ENCODE results near the gene CMTM3.
"Not testable (repeated sequence)": the region's sequence is repeated elsewhere in the genome, so short reads cannot be mapped to it uniquely, and the experiment has no call there.

CMTM3 gene

DNA sequence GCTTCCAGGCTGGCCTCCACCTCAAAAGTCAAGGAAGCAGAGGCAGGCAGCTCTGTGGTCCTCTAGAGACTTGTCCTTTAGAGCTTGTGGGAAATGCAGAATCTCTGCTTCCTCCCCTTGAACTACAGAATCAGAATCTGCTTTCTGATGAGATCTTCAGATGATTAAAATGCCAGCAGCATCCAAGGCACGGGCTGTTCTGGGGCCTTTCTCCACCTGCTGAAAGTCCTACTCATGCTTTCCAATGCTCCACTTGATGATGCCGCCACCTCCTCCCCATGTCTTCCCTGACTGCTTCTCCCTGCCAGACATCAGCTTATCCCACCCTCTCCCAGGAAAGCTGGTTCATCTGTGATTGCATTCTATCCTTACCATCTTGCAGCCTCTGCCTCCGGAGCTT lies 33.3 kb downstream of the CMTM3 start:
- no peak for DNase-seq

DNA sequence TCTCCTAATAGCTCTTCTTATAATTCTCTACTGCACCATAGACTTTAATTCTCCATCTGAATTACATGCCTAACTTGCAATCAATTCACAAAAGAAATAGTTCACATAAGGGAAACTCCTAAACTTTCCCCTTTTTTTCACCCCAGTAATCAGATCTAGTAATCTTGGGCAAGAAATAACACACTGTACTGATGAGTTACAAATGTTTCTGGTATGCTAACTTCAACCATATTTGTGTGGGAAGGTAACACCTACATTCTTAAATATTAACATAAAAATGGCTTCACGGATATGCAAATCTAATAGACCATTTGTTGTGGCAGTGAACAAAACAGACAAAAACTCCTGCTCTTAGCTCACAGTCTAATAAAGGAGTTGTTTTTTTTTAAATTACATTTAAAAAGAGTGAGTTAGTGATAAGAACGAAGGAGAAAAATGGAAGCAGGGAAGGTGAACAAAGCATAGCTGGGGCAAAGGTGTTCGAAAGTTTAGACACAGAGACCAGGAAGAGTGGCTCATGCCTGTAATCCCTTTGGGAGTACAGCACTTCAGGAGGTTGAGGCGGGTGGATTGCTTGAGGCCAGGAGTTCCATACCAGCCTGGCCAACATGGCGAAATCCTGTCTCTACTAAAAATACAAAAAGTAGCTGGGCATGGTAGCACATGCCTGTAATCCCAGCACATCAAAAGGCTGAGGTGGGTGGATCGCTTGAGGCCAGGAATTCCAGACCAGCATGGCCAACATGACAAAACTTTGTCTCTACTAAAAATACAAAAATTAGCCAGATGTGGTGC lies 34.8 kb downstream of the CMTM3 start:
- no peak for DNase-seq

DNA sequence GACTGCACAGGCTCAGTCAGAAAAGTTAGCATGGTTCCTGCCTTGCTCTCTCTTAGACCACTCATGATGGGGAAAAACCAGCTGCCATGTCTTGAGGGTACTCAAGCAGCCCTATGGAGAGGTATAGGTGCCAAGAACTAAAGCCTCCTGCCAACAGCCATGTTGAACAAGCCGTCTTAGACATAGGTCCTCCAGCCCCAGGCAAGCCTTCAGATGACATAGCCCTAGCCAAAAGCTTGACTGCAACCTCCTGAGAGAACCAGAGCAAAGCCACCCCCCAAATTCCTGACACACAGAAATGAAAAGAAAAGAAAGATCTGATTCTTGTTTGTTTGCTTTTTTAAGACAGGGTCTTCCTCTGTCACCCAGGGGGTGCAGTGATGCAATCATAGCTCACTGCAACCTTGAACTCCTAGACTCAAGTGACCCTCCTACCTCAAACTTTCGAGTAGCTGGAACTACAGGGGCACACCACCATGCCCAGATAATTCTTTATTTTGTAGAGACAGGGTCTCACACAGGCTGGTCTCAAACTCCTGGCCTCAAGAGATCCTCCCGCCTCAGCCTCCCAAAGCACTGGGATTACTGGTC lies 36.3 kb downstream of the CMTM3 start:
- DNase-seq: no peak

DNA sequence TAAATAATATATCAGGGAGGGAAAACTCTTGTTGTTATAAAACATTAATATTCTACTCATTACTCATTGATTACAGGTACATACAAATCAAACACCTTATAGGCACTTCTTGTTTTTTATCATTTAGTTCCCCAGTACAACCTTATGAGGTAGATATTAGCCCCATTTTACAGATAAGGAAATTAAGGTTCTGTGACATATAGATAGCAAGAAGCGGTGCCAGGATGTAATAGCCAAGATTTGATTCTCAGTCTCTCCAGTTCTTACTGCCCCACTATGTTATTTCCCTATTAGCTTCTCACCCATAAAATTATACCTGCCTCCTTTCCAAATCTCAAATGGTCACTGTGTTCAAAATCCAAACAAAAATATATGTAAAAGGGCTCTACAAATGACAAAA lies 36.9 kb downstream of the CMTM3 start:
- DNase-seq: no peak

DNA sequence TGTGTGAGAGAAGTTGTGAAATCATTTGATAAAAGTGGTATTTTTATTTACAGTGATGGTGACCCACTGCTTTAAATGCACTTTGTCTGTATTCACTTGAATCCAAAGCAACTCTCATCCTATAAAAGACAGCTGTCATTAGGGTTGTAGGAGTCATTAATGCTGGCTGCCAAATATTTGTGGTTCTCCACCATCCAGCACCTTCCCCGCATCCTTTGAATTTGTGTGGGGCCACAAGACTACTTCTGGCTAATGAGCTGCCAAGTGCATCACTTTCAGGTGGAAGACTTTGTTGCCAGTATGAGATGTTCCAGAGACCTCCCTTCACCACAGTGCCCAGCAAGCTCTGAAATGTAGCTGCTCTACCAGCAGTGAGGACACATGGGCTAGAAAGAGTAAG lies 43.4 kb downstream of the CMTM3 start:
- DNase-seq: no peak

DNA sequence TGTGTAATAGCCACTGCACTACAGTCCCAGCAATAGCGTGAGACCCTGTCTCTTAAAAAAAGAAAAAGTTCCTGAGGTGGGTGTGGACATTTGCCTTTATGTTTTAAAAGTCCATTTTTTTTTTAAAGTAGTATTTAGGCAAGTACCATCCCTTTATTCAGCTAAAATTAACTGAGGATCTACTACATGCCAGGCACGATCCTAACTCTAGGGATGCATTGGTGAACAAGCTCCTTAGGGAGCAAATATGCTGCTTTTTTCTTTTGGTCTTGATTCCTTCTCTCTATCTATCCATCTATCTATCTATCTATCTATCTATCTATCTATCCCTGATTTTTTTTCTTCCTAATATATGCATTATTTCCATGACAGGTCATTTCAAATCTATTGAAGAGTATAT lies 44.7 kb downstream of the CMTM3 start:
- DNase-seq: no peak

DNA sequence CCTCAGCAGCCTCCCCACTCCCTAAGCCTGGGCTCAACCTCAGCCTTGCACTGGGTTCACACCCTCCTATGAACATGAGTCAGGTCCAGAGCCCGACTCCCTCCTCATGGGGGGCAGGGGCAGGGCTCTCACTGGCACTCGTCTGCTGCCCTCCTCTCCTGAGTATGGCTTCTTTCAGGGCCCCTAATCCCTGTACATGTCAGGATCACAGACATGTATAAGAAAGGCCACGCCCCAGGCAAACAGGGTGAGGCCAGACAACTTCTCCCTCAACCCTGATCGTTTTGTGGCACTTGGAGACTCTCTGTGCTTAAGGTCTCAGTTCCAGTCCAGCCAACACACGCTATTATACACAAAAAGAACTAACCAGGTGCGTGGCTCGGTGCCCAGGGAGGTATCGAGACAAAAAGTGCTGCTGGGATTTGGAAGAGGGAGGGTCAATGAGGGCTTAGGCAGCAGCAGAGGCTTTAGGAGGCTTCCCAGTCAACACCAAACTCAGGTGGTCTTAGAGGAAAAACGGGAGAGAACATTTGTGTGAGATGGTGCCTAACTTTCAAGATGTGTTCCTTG lies 45.2 kb downstream of the CMTM3 start:
- DNase-seq: no peak

DNA sequence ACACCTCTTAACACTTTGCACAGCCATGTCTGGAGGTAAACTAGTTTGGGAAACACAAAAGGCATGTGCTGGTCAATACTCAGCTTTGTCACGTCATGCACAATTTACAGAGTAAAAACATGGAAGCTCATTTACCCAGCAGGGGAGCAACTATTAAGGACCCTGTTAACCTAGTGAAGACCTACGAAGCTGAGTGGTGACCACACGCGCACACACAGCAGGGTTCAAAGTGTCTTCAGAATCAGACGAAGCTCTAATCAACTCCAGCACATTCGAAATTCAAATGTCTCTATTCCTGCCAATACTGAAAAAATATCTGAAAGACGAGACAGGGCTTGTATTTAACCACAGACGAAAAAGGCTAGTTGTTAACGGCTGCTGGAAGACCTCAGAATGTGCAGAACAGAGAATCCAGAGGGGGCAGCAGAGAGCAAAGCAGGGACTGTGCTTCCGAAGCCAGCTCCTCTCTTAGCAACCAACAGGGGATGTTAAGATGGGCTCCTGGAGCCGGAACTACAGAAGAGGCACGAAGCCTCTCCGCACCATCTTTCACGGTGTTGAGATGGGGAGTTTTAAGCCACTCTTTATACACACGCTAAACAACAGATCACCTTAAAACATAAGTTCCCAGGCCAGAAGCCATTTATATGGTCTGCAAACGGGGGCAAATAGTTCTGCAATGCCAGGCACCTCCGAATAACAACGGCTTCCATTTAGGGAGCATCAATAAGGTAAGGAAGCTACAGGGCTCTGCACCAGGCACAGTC lies 46.4 kb downstream of the CMTM3 start:
- peak; percentile 81 to 83 for DNase-seq

DNA sequence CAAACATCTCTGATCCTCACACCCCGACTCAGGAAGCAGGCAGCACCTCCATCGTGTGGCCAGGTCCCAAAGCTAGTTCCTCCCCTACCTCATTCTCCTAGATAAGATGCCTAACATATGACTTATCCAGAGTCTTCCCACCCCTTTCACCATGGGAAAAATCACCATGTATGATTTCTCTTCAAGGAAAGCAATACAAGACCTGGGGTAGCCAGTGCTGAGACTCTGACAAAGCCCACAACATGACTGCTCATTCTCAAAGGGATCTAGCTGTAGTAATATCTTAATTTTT lies 46.9 kb downstream of the CMTM3 start:
- no peak for DNase-seq

DNA sequence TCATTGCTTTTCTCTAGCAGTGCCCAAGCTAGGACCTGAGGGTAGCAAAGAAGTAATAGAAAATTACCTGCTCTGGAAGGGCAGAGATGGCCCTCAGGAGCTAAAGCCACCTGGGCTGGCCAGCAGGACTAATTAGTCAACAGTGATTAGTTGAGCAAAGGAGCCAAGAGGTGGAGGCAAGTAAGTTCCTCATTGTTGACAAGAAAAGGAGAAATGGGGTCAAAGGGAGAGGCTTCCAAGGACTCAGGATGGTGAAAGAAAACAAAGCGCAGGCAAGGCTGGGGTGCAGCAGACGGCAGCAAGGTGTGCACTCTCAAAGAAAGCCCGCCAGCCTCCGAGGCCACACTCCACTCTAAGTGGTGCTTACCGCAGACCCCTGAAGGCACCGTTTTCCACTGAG lies 47.5 kb downstream of the CMTM3 start:
- DNase-seq: no peak

DNA sequence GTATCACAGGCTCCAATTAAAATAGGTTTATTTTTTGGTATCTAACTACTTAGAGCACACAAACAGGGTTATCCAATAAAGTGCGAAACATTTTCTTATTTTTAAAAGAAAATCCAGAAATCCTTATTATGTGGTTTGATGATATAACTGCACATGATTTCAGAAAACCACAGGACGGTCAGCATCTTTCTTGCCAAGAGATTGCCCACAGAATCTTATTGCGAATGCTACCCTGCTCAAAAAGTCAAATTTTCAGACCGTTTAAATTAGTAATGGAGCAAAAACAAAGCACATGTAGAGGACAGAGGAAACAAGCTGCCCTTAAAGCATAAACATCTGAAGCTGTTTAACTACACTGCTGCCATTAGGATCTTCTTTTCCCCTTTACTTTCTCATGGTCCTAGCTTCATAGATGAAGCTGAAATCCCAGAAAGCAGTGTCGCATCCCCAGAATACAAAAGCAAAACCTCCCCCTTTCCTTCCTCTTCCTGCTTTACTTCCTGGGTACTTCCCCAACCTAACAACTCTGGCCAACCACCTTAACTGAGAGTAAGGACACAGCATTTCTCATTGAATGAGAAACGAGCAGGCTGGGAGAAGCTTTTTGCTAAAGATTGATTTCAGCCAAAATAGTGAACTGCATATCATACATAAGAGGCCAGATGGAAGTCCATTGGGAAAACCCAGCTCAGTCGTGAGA lies 48.3 kb downstream of the CMTM3 start:
- DNase-seq: no peak

DNA sequence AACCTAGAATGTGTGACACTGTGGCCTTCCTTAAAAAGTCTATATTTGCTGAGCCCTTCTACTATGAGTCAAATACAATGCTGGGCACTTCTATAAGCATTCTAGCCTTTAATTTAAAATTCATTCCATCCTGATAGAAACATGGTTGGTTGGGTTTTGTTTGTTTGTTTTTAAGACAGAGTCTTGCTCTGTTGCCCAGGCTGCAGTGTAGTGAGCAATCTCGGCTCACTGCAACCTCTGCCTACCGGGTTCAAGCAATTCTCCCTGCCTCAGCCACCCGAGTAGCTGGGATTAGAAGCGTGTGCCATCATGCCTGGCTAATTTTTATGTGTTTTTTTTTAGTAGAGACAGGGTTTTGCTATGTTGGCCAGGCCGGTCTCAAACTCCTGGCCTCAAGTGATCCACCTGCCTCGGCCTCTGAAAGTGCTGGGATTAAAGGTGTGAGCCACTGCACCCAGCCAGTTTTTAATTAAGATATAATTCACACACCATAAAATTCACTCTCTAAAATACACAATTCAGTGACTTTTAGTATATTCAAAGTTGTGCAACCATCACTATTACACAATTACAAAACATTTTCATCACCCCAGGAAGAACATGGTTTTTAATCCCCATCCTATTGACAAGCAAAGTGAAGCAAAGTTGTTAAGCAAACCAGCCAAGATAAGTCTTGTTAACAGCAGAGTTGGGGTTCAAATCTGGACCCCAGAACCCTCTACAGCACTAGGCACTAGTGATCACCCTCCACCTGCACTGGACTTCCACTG lies 49.3 kb downstream of the CMTM3 start:
- no peak for DNase-seq

DNA sequence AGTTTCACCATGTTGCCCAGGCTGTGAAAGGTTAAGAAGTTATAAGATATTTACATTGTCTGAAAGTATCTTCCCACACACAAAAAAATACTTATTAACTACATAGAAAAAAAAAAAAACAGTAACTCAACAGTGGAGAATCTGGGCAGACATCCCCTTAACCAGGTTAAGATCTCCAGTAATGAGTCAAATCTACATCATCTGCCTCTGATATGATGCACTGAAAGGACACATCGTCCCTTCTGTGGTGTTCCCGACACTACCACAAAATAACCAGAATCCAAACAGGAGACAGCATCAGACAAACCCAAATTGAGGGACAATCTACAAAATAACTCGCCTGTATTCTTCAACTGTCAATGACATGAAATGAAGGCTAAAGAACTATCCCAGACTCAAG lies 52.0 kb downstream of the CMTM3 start:
- no peak for DNase-seq

DNA sequence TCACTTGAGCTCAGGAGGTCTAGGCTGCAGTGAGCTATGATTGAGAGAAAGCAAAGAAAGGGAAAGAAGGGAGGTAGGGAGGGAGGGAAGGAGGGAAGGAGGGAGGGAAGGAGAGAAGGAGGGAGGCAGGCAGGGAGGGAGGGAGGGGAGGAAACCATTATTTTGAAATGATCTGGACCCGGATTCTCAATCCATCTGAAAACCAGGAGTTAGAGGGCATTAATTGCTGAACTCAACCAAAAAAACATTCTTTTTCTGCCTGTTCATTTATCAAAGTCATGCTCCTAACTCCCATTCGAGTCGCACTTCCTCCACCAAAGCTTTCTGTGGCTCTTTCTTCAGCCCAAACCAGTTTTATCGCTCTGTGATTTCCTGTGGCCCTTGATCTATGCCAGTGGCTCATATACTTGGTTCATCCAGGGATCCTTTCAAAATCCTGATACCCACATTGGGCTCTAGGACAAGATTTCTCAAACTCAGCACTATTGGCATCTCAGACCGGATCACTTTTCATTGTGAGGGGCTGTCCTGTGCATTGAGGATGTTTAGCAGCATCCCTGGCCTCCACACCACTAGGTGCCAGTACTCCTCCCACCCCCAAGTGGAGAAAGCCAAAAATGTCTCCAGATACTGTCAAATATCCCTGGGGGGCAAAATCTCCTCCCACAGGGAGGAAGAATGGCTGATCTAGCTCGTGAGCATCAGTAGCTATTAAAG lies 53.8 kb downstream of the CMTM3 start:
- DNase-seq: no peak

DNA sequence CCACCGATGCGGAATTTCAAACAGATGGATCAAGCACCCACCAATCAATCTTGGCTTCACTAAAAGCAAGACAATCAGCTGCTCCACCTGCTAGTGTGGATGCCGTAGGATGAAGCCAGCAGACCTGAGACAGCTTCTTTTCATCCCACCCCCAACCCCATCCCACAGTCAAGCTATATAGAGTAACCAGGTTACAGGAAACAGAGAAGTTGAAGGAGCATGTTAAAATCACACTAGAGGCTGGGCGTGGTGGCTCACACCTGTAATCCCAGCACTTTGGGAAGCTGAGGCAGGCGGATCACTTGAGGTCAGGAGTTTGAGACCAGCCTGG lies 54.3 kb downstream of the CMTM3 start:
- no peak for DNase-seq

DNA sequence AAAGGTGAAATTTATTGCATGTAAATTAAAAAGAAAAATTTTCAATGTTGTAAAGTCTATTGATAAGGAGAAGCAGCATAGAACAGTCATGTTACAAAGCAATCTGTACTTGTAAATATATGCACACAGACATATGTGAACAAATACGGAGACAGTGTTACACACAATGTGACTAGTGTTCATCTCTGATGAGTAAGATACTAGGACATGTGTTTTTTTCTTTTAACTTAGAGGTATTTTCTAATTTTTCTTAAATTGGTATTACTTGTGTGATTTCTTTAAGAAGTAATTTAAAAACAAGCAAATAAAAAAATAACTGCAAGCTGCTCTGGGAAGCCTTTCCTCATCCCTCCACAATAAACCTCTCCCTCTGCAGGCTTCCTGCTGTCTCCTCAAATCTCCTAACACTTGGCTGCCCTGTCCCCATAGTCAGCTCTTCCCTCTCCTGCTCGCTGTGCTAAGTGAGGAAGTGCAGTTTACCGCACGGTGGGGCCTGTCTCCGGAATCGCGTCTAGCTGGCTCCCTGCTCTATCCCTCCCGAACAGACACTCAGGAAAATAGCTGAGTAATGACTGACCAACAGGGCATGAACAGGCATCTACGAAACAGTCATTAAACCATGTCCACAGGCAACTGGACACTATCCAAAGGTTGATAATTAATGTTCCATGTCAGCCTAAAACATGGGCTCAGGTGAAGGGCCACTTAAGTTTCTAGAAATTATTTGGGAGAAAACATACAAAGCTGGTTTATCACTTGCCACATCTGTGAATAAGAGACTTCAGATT lies 56.1 kb downstream of the CMTM3 start:
- peak; percentile 60 to 80 for DNase-seq

DNA sequence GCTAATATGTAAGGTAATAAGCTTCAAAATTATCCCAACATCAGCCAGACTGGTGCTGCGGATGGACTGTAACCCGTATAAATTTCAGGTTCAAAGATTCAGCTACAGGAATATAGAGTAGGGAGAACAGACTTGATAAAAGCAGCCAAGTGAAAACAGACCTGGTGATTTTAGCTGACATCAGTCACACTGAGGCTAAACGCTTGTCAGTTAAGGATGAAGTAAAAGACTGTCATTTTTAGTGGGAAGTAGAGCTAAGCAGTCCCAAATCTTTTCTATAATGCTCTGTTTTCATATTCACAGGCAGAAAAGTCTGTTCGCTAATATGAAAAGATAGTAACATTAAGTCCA lies 56.7 kb downstream of the CMTM3 start:
- DNase-seq: no peak

DNA sequence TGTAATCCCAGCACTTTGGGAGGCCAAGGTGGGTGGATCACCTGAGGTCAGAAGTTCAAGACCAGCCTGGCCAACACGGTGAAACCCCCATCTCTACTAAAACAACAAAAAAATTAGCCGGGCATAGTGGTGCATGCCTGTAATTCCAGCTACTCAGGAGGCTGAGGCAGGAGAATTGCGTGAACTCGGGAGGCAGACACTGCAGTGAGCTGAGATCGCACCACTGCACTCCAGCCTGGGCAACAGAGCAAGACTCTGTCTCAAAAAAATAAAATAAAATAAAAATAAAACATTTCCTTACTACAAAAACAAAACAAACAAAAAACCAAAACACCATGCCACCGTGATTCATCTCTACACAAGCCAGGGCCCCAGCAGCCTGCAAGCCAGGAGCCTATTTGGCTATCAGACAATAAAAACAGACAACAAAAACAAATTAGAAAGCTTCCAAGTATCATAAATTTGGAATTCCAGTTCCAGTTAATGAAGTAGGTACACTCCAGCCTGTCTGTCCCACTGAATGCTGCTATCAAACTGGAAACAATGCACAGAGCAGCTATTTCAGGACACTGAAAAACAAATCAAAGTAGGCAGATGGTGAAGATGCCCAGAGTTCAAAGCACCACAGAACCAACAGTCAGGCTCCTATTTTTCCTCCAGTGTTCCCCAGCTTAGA lies 57.3 kb downstream of the CMTM3 start:
- not testable (repeated sequence) for DNase-seq

DNA sequence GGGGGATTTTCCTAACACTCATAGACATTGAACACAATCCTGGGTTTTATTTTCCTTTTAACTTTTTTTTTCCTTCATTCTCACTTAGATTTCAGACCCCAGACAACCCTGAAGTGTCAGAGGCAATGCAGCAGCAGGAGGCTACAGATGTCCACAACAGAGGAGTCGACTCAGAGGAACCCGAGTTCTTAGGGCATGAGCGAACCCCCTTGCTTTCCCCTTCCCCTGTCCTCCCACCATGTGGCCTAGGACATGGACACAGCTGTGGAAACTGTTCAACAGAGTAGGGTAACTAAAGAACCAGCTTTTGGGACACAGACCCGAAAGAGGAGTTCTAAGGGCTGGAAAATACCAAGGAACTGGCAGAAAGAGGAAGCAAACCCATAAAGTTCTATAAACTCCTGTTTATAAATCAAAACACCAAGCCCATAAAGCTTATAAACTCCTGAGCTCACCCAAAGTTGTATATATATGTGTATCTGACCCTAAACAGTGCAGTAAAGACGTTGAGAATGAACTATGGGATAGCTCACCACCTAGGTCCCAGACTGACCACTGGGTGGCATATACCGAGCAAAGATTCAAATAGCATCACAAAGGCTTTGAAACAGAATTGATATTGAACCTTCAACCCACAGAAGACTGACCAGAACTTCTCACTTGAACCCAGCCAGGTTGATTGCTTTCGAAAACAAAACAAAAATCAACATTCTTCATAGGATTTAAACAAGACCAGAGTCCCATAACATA lies 58.1 kb downstream of the CMTM3 start:
- DNase-seq: peak; percentile 14 to 21
